HFFc6 (cell line): ENCODE data around the gene PPP1R9B. TPM values are rescaled to one million over a fixed set of nuclear protein-coding genes. Genes with fewer than 3 reads are reported as not detected.
A peak's percentile ranks its signal among the peaks of the same experiment; 100 is the strongest.

ENCODE experiments used
- DNase-seq: peaks from one replicate; pipeline ENCODE4 v3.0.0-alpha.2; 2018
- H3K27ac Mint-ChIP-seq: 2 replicates; pipeline ENCODE4 v1.8.0; 2020; ENCODE audit warnings: mild to moderate bottlenecking, mixed read lengths
- H3K27me3 Mint-ChIP-seq: 2 replicates; pipeline ENCODE4 v1.8.0; 2021; ENCODE audit warnings: mild to moderate bottlenecking, moderate library complexity, mixed read lengths; ENCODE audit not compliant: insufficient read depth
- H3K36me3 Mint-ChIP-seq: 2 replicates; pipeline ENCODE4 v1.8.0; 2021; ENCODE audit warnings: low read depth, mixed read lengths
- H3K4me1 Mint-ChIP-seq: 2 replicates; pipeline ENCODE4 v1.8.0; 2020; ENCODE audit warnings: low read depth, mixed read lengths
- H3K4me3 Mint-ChIP-seq: 2 replicates; pipeline ENCODE4 v1.8.0; 2020; ENCODE audit warnings: mild to moderate bottlenecking, moderate library complexity, mixed read lengths
- H3K9me3 Mint-ChIP-seq: 2 replicates; pipeline ENCODE4 v1.8.0; 2020; ENCODE audit warnings: mild to moderate bottlenecking, mixed read lengths
- CTCF ChIP-seq: fragments of 200-600 bp; sonication (generic); IDR thresholded peaks from 2 replicates; pipeline ENCODE4 v1.5.0; 2021; ENCODE audit warnings: antibody characterized with exemption, mild to moderate bottlenecking
- total RNA-seq, 6 experiments: library from RNA; stranded (reverse); fragmentation: NEBNext Ultra II Directional; extraction: Animal tissue kit (Norgen Biotek cat#: 25700); gene quantifications; 2 replicates in 1 of 6; 3 replicates in 5 of 6; pipeline ENCODE4 v1.2.3, GENCODE V29; 2021

PPP1R9B gene
- total RNA-seq, 6 experiments from 2014 or later: 66.4 to 78.5 (median 68.7) TPM

DNA sequence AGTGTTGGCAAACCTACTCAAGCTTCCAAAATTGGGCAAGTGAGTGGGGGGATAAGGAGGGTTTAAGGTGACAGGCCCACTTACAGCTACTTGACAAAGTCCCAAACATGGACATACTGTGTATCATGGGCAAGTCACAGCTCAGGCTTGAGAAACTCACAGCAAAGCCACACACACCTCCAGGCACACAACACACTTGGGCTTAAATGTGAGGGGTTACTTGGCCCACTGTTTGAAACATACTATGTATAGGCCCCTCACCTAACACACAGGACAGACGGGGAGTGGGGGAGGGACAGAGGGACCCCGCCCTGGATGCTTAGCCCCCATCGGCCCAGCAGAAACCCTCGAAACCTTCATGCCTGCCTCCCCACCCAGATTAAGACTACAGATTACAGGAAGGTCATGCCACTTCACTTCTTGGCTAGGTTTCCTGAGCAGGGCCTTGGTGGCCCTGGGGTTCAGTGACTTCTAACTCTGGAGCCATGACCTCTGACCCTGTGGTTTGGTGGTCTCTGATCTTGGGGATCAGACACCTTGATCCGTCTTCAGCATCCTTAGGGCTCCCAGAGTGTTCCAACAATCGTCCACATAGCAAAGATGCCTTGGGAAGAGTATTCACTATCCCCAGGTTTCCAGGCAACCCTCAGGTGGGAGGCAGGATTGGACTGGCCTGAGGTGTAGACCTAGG lies 18.2 kb downstream of the PPP1R9B start:
- H3K27ac Mint-ChIP-seq: peak overlapping the region; percentile 37; the same call in 1 of the 2 replicates
- TF ChIP-seq CTCF: no peak
- no peak for DNase-seq
- peaks cover 12% of the 10 kb centered on the region for H3K36me3 Mint-ChIP-seq
- H3K4me1 Mint-ChIP-seq: peaks cover 59% of the 10 kb centered on the region
- H3K27me3 Mint-ChIP-seq: peaks cover 11% of the 10 kb centered on the region
- H3K9me3 Mint-ChIP-seq: no peaks in the 10 kb centered on the region
- no peak overlapping the region for H3K4me3 Mint-ChIP-seq

GRCh38 chr17:50130559-50131305 lies 19.7 kb downstream of the PPP1R9B start:
- DNase-seq: no peak
- H3K27ac Mint-ChIP-seq: peak overlapping the region; percentile 40
- H3K27me3 Mint-ChIP-seq: peaks cover 11% of the 10 kb centered on the region
- no peak for TF ChIP-seq CTCF
- H3K36me3 Mint-ChIP-seq: peaks cover 3% of the 10 kb centered on the region; the same call in 1 of the 2 replicates
- H3K4me3 Mint-ChIP-seq: peak overlapping the region; percentile 52
- peaks cover 52% of the 10 kb centered on the region for H3K4me1 Mint-ChIP-seq
- H3K9me3 Mint-ChIP-seq: no peaks in the 10 kb centered on the region

DNA sequence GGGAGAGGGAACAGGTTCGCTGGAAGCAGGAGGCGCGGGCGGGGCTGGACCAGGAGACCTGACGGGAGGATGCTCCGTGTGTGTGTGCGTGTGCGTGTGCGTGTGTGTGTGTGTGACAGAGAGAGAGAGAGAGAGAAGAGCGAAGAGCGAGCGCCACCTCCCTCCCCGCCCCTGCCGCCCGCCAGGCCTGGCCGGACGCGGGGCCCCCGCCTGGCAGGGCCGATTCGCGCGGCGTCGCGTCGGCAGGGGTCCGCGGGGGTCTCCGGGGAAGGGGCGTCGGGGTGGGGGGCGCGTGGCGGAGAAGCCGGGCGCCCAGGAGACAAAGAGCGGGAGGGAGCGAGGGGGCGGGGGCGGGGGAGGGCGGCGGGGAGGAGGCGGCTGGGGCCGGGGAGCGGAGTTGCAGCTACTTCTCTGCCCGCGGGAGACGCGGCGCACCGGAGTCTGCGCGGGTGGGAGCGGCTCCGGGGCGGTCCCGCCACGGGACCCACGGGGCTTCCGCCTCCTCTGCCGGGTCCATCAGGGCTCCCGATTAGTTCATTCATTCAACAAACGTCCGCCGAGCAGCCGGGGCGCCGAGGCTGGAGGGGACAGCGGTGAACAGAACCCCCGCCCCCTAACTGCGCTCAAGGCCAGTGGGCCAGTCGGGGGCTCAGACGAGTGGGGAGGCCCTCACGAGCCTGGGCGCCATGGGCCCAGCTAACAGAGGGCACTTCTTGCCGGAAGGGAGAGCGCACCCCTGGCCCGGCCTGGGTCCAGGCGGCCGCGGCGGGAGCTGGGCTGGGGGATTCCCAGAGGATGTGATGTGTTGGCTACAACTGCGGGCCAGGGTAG lies 20.5 kb downstream of the PPP1R9B start, which contains the start of gene SAMD14:
SAMD14 (minus strand) TSS at position 433 of the 831 bp plus-strand sequence. CDS start 5,201 bp downstream, outside the sequence.
- H3K4me1 Mint-ChIP-seq: peaks cover 52% of the 10 kb centered on the region
- peak within 1 kb of the TSS; percentile 64 for H3K27ac Mint-ChIP-seq
- peak; percentile 50 for DNase-seq
- no peaks in the 10 kb centered on the region for H3K36me3 Mint-ChIP-seq
- H3K4me3 Mint-ChIP-seq: peak within 1 kb of the TSS; percentile 90
- peaks cover 11% of the 10 kb centered on the region for H3K27me3 Mint-ChIP-seq
- H3K9me3 Mint-ChIP-seq: no peaks in the 10 kb centered on the region
- TF ChIP-seq CTCF: no peak

GRCh38 chr17:50129353-50129727 lies 21.1 kb downstream of the PPP1R9B start:
- Mint-ChIP-seq H3K27ac (no peak overlapping the region), H3K36me3 (no peaks in the 10 kb centered on the region), H3K4me3 (peak overlapping the region; percentile 90), H3K4me1 (peaks cover 49% of the 10 kb centered on the region), H3K9me3 (no peaks in the 10 kb centered on the region), H3K27me3 (peaks cover 11% of the 10 kb centered on the region)
- TF ChIP-seq CTCF: no peak
- DNase-seq: no peak
